ENCODE data around the gene CKS2.

DNA sequence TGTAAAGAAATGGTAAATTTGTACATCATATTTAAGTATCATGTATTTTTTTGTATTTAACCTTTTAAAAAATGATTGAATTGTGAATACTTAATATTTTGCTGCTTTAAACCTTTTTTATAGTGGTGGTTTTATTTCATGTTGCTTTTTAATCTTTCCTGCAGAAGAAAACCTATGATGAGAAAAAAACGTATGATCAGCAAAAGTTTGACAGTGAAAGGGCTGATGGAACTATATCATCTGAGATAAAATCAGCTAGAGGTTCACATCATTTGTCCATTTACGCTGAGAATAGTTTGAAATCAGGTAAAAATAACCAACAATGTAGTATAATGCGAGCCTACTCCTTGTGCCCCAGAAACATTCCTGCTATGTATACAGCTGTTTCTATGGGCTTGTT lies 14.7 kb downstream of the CKS2 start:
- TF ChIP-seq POLR2A (IDR thresholded peaks at IDR 0.05) (no peak), POLR2AphosphoS5 (IDR thresholded peaks at IDR 0.05; ENCODE audit: insufficient read depth in 1 of 2, low read depth in 1 of 2) (no peak)
- TF ChIP-seq, protein P1, sequence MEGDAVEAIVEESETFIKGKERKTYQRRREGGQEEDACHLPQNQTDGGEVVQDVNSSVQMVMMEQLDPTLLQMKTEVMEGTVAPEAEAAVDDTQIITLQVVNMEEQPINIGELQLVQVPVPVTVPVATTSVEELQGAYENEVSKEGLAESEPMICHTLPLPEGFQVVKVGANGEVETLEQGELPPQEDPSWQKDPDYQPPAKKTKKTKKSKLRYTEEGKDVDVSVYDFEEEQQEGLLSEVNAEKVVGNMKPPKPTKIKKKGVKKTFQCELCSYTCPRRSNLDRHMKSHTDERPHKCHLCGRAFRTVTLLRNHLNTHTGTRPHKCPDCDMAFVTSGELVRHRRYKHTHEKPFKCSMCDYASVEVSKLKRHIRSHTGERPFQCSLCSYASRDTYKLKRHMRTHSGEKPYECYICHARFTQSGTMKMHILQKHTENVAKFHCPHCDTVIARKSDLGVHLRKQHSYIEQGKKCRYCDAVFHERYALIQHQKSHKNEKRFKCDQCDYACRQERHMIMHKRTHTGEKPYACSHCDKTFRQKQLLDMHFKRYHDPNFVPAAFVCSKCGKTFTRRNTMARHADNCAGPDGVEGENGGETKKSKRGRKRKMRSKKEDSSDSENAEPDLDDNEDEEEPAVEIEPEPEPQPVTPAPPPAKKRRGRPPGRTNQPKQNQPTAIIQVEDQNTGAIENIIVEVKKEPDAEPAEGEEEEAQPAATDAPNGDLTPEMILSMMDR (IDR thresholded peaks at IDR 0.05): no peak

All from vagina (tissue), 2 donors.